Measurements from ENCODE around the gene FAM227A. TPM values are rescaled to one million over a fixed set of nuclear protein-coding genes. Genes with fewer than 3 reads are reported as not detected.
A peak's percentile ranks its signal among the peaks of the same experiment; 100 is the strongest.

The FAM227A gene
- total and polyA plus RNA-seq, 8 donors: 1.5 to 8.8 (median 4.6) TPM

GRCh38 chr22:38569181-38569971 is 86.8 kb downstream of the FAM227A start:
- Histone ChIP-seq H3K27me3 (peaks cover 0 to 25% of the 10 kb centered on the region in 2 donors), H3K4me1 (peaks cover 3 to 20% of the 10 kb centered on the region in 2 donors), H3K9me3 (no peaks in the 10 kb centered on the region), H3K4me3 (peak overlapping the region; percentile 19 to 59), H3K27ac (no peak overlapping the region), H3K36me3 (no peaks in the 10 kb centered on the region)
- DNase-seq (no peak), ATAC-seq (peak; percentile 4)
- TF ChIP-seq, protein P1, sequence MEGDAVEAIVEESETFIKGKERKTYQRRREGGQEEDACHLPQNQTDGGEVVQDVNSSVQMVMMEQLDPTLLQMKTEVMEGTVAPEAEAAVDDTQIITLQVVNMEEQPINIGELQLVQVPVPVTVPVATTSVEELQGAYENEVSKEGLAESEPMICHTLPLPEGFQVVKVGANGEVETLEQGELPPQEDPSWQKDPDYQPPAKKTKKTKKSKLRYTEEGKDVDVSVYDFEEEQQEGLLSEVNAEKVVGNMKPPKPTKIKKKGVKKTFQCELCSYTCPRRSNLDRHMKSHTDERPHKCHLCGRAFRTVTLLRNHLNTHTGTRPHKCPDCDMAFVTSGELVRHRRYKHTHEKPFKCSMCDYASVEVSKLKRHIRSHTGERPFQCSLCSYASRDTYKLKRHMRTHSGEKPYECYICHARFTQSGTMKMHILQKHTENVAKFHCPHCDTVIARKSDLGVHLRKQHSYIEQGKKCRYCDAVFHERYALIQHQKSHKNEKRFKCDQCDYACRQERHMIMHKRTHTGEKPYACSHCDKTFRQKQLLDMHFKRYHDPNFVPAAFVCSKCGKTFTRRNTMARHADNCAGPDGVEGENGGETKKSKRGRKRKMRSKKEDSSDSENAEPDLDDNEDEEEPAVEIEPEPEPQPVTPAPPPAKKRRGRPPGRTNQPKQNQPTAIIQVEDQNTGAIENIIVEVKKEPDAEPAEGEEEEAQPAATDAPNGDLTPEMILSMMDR (IDR thresholded peaks at IDR 0.05): no peak
- intact Hi-C loops (cut with DNase I): no loop called here

- no peak for ATAC-seq
- Histone ChIP-seq H3K4me1 (peaks cover 3 to 20% of the 10 kb centered on the region in 2 donors), H3K36me3 (no peaks in the 10 kb centered on the region), H3K27ac (no peak overlapping the region), H3K27me3 (peaks cover 0 to 23% of the 10 kb centered on the region in 2 donors), H3K4me3 (no peak overlapping the region), H3K9me3 (no peaks in the 10 kb centered on the region)
- TF ChIP-seq, protein P1 (IDR thresholded peaks at IDR 0.05): no peak
- DNase-seq: no peak
- intact Hi-C loops (cut with DNase I): no loop called here
Measured at GRCh38 chr22:38567531-38568285, 88.5 kb downstream of the FAM227A start.

- peaks cover 3 to 20% of the 10 kb centered on the region in 2 donors for H3K4me1 ChIP-seq
- H3K4me3 ChIP-seq: no peak overlapping the region
- intact Hi-C loops (cut with DNase I): no loop called here
- no peaks in the 10 kb centered on the region for H3K9me3 ChIP-seq
- no peaks in the 10 kb centered on the region for H3K36me3 ChIP-seq
- H3K27me3 ChIP-seq: peaks cover 0 to 19% of the 10 kb centered on the region in 2 donors
- ATAC-seq (no peak), DNase-seq (no peak)
- TF ChIP-seq, protein P1 (IDR thresholded peaks at IDR 0.05): no peak
- no peak overlapping the region for H3K27ac ChIP-seq
Measured at GRCh38 chr22:38566726-38567504, 89.3 kb downstream of the FAM227A start.

GRCh38 chr22:38565441-38565840 is 90.8 kb downstream of the FAM227A start:
- TF ChIP-seq, protein P1 (IDR thresholded peaks at IDR 0.05): no peak
- H3K4me3 ChIP-seq: no peak overlapping the region
- DNase-seq (no peak), ATAC-seq (no peak)
- H3K36me3 ChIP-seq: no peaks in the 10 kb centered on the region
- H3K9me3 ChIP-seq: no peaks in the 10 kb centered on the region
- intact Hi-C loops (cut with DNase I): no loop called here
- no peak overlapping the region for H3K27ac ChIP-seq
- H3K4me1 ChIP-seq: peaks cover 3 to 10% of the 10 kb centered on the region in 2 donors
- H3K27me3 ChIP-seq: peaks cover 0 to 17% of the 10 kb centered on the region in 2 donors
